Measurements from ENCODE around the gene SDK1. TPM values are rescaled to one million over a fixed set of nuclear protein-coding genes. Genes with fewer than 3 reads are reported as not detected.

SDK1 gene
- polyA plus RNA-seq, 1 donor from 2014 or later = not detected

DNA sequence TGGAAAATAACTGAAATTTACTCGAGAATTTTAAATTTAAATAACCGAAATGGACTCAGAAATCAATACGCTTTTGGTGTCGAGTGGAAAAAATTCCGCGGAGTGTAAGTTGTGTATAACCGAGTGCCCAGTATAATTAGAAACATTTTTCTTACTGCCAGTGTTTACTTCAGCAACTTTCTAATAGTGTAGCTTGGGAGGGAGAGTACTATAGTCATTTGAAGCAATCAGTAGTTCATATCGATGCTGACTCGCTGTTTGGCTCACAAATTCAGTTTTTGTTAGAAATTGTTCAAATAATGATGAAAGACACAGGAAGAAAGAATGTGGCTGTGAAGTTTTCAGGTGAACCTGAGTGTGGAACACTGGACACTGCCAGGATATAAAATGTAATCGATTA lies 722.5 kb downstream of the SDK1 start:
- no peak overlapping the region for H3K27ac Mint-ChIP-seq
- no peaks in the 10 kb centered on the region for H3K27me3 Mint-ChIP-seq
- peaks cover 1 to 12% (median 5%) of the 10 kb centered on the region in 3 donors for H3K9me3 Mint-ChIP-seq
- no peaks in the 10 kb centered on the region for H3K4me1 Mint-ChIP-seq
- no peak overlapping the region for H3K4me3 Mint-ChIP-seq
- H3K36me3 Mint-ChIP-seq = no peaks in the 10 kb centered on the region

- Mint-ChIP-seq H3K9me3 (peaks cover 1 to 8% (median 2%) of the 10 kb centered on the region in 3 donors), H3K27ac (no peak overlapping the region), H3K4me1 (no peaks in the 10 kb centered on the region)
These were observed 723.1 kb downstream of the SDK1 start for GRCh38 chr7:4024133-4024532.

GRCh38 chr7:4024806-4025205 lies 723.8 kb downstream of the SDK1 start:
- H3K4me3 Mint-ChIP-seq = no peak overlapping the region
- H3K27ac Mint-ChIP-seq = no peak overlapping the region
- peaks cover 3% of the 10 kb centered on the region for H3K27me3 Mint-ChIP-seq

More at GRCh38 chr7:4024133-4024532, 723.1 kb downstream of the SDK1 start:
- no peaks in the 10 kb centered on the region for H3K36me3 Mint-ChIP-seq
- H3K4me3 Mint-ChIP-seq = no peak overlapping the region
- H3K27me3 Mint-ChIP-seq = peaks cover 2% of the 10 kb centered on the region

GRCh38 chr7:4025210-4025609 lies 724.2 kb downstream of the SDK1 start:
- no peaks in the 10 kb centered on the region for H3K4me1 Mint-ChIP-seq
- no peaks in the 10 kb centered on the region for H3K36me3 Mint-ChIP-seq
- H3K27ac Mint-ChIP-seq = no peak overlapping the region
- H3K4me3 Mint-ChIP-seq = no peak overlapping the region
- H3K27me3 Mint-ChIP-seq = peaks cover 3% of the 10 kb centered on the region
- H3K9me3 Mint-ChIP-seq = peaks cover 1 to 5% (median 3%) of the 10 kb centered on the region in 3 donors

More at GRCh38 chr7:4024806-4025205, 723.8 kb downstream of the SDK1 start:
- H3K9me3 Mint-ChIP-seq = peaks cover 1 to 5% (median 3%) of the 10 kb centered on the region in 3 donors
- H3K4me1 Mint-ChIP-seq = no peaks in the 10 kb centered on the region
- H3K36me3 Mint-ChIP-seq = no peaks in the 10 kb centered on the region

GRCh38 chr7:4025694-4026615 lies 724.9 kb downstream of the SDK1 start:
- H3K4me3 Mint-ChIP-seq = no peak overlapping the region
- H3K4me1 Mint-ChIP-seq = no peaks in the 10 kb centered on the region
- H3K27me3 Mint-ChIP-seq = peaks cover 3% of the 10 kb centered on the region
- H3K27ac Mint-ChIP-seq = no peak overlapping the region
- peaks cover under 1 to 3% (median 2%) of the 10 kb centered on the region in 3 donors for H3K9me3 Mint-ChIP-seq
- no peaks in the 10 kb centered on the region for H3K36me3 Mint-ChIP-seq

DNA sequence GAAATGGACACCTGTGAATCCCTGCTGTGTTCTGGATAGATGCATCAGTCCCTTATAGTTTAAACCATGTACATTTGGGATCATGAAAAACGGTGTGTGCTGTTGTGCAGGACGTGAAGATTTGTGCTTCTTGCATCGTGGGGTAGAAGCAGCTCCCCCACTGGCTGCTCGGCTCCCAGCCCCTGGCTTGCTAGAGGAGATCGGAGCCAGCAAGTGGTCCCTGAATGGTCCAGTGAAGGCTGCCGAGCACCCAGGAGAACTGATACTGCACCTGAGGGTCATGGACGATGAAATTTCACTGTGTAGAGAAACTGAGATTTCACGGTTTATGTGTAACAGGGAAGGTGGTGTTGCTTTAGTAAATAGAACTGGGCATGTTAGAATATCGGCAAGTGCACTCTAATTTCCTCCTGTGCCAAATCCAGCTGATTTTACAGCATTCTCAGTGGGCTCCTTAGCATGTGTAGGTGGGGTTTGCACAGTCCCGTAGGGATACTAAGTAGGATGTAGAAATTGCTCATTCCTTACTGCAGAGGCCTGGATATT lies 726.0 kb downstream of the SDK1 start:
- Mint-ChIP-seq H3K4me1 (no peaks in the 10 kb centered on the region), H3K36me3 (no peaks in the 10 kb centered on the region), H3K4me3 (no peak overlapping the region)

DNA sequence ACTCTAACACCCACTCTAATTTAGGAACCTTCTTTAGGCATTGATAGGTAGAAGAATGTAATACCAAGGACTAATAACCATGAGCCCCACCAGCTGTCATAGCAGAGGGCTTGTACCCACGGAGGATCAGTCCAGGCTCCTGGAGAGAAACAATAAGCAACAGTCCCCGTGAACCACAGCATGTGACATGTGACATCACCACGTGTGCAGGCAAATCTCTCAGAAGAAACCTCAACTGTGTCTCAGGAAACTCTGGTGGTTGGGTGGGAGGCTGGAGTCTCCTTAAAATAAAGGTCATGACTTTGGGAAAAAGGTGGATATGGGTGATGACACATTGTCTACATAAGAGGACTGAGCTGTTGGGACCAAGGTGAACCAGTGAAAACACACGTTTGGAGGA lies 727.2 kb downstream of the SDK1 start:
- Mint-ChIP-seq H3K36me3 (no peaks in the 10 kb centered on the region), H3K27ac (no peak overlapping the region), H3K4me1 (no peaks in the 10 kb centered on the region), H3K27me3 (peaks cover 3% of the 10 kb centered on the region), H3K4me3 (no peak overlapping the region), H3K9me3 (peaks cover 0 to 1% (median 0%) of the 10 kb centered on the region in 3 donors)

More for the DNA sequence above, 726.0 kb downstream of the SDK1 start:
- Mint-ChIP-seq H3K27me3 (peaks cover 3% of the 10 kb centered on the region), H3K27ac (peak overlapping the region in 1 of 3 donors; percentile 11), H3K9me3 (peaks cover 0 to 1% (median 0%) of the 10 kb centered on the region in 3 donors)

- H3K27me3 Mint-ChIP-seq = peaks cover 3% of the 10 kb centered on the region
- no peaks in the 10 kb centered on the region for H3K36me3 Mint-ChIP-seq
- H3K4me1 Mint-ChIP-seq = no peaks in the 10 kb centered on the region
- no peak overlapping the region for H3K4me3 Mint-ChIP-seq
- peaks cover 0 to 1% (median 0%) of the 10 kb centered on the region in 3 donors for H3K9me3 Mint-ChIP-seq
- no peak overlapping the region for H3K27ac Mint-ChIP-seq
These were observed 728.9 kb downstream of the SDK1 start for GRCh38 chr7:4029941-4030340.

DNA sequence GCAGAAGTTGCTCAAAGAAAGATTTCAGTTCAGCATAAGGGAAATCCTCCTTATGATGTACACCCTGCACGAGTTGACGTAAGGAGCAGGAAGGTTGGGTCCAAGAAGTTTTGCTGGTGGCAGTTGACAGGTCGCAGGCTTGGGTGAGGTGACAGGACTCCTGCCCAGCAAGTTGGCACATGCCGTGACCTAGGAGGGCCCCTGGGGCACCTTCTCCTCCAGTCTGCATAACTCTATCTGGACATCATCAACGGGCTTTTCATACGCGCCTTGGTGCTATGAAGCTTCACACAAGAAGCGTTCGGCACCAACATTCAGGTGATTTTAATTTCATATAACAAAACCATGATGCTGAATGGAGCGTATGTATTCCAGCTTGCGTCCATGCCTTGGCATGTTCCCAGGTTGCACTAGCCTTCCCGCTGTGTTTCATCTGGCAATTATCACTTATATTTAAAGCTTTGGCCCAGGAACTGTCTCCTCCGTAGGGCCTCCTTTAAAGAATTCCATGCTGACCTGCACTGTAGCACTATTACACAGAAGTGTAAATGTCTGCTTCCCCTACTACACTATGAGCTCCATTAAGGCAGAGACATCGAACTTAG lies 729.4 kb downstream of the SDK1 start:
- Mint-ChIP-seq H3K4me3 (no peak overlapping the region), H3K4me1 (no peaks in the 10 kb centered on the region), H3K27ac (no peak overlapping the region), H3K9me3 (peaks cover 0 to 1% (median 0%) of the 10 kb centered on the region in 3 donors), H3K36me3 (no peaks in the 10 kb centered on the region), H3K27me3 (peaks cover 3% of the 10 kb centered on the region)

- H3K27me3 Mint-ChIP-seq = peaks cover 2% of the 10 kb centered on the region
- H3K27ac Mint-ChIP-seq = no peak overlapping the region
These were observed 732.9 kb downstream of the SDK1 start for GRCh38 chr7:4033996-4034395.

DNA sequence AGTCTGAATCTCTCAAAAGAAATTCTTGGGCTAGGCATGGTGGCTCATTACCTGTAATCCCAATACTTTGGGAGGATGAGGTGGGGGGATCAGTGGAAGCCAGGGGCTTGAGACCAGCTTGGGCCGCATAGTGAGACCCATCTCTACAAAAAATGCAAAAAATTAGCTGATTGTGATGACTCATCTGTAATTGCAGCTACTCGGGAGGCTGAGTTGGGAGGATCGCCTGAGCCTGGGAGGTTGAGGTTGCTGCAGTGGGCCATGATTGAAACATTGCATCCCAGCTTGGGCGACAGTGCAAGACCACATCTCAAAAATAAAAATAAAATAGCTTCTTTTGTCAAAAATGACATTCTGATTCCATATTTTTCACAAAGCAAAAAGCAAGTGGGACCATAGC lies 736.3 kb downstream of the SDK1 start:
- Mint-ChIP-seq H3K9me3 (peaks cover 0 to 1% (median 0%) of the 10 kb centered on the region in 3 donors), H3K27ac (no peak overlapping the region), H3K36me3 (no peaks in the 10 kb centered on the region), H3K4me3 (no peak overlapping the region), H3K4me1 (no peaks in the 10 kb centered on the region), H3K27me3 (peaks cover 8% of the 10 kb centered on the region)

More at GRCh38 chr7:4033996-4034395, 732.9 kb downstream of the SDK1 start:
- Mint-ChIP-seq H3K9me3 (peaks cover 0 to 1% (median 0%) of the 10 kb centered on the region in 3 donors), H3K4me3 (no peak overlapping the region), H3K4me1 (no peaks in the 10 kb centered on the region), H3K36me3 (no peaks in the 10 kb centered on the region)

GRCh38 chr7:4037877-4038276 lies 736.8 kb downstream of the SDK1 start:
- Mint-ChIP-seq H3K36me3 (no peaks in the 10 kb centered on the region), H3K27ac (no peak overlapping the region), H3K4me3 (no peak overlapping the region), H3K9me3 (peaks cover 0 to 1% (median 0%) of the 10 kb centered on the region in 3 donors), H3K4me1 (no peaks in the 10 kb centered on the region), H3K27me3 (peaks cover 8% of the 10 kb centered on the region)

DNA sequence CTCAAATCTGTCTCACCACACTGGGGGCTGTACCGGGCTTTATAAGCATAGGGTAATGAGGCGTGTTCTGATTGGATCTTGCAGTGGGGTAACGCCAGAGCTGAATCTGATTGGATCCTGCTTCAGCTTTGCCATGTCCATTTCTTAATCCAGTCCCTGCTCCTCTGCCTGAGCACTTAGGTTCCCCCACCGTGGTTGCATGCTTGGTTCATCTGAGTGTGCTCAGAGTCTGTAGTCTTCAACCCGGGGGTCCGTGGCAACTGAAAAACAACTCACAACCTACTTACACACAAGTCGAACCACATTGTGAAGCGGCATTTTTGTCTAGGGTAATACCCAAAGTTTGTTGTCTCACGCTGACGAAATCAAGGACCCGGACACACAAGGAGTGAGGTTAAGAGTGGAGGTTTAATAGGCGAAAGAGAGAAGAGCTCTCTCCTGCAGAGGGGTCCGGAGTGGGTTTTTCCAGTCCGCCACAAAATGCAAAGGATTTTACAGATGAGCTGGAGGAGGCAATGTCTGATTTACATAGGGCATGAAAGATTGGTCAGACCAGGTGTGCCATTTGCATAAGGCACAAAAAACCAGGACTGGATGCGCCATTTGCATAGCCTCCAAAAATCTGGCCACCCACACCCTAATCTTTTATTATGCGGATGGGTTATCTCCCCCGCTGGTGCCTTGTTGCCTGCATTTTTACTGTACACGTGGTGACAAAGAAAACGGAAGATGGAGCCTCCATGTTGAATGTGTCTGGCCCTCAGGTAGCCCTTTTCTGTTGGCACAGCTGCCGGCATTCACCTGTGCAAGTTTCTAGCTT lies 739.3 kb downstream of the SDK1 start:
- H3K9me3 Mint-ChIP-seq = peaks cover 0 to 1% (median 0%) of the 10 kb centered on the region in 3 donors
- H3K27ac Mint-ChIP-seq = peak overlapping the region in 1 of 3 donors; percentile 67
- H3K4me1 Mint-ChIP-seq = peaks cover 0 to 4% (median 4%) of the 10 kb centered on the region in 3 donors
- H3K36me3 Mint-ChIP-seq = no peaks in the 10 kb centered on the region
- peaks cover 9% of the 10 kb centered on the region for H3K27me3 Mint-ChIP-seq
- no peak overlapping the region for H3K4me3 Mint-ChIP-seq

GRCh38 chr7:4042402-4043045 lies 741.5 kb downstream of the SDK1 start:
- H3K4me3 Mint-ChIP-seq = no peak overlapping the region
- no peaks in the 10 kb centered on the region for H3K36me3 Mint-ChIP-seq
- peaks cover 9% of the 10 kb centered on the region for H3K27me3 Mint-ChIP-seq
- H3K4me1 Mint-ChIP-seq = peaks cover 0 to 4% (median 4%) of the 10 kb centered on the region in 3 donors
- no peak overlapping the region for H3K27ac Mint-ChIP-seq
- peaks cover 0 to 1% (median 0%) of the 10 kb centered on the region in 3 donors for H3K9me3 Mint-ChIP-seq
